SK-N-SH (cell line): ENCODE results near the gene MBP. TPM values are rescaled to one million over a fixed set of nuclear protein-coding genes. Genes with fewer than 3 reads are reported as not detected.

Source experiments
- CTCF ChIA-PET: fragments of 300-600, 350-600 bp; formaldehyde crosslinking; extraction: SDS; loops from one replicate; lab custom pipeline; 2021; lab: Yijun Ruan, JAX
- POLR2A ChIA-PET: fragments of 350-600 bp; sonication (Branson Sonifier 250); formaldehyde crosslinking; extraction: SDS; loops from one replicate; lab custom pipeline; 2020; ENCODE audit warnings: antibody characterized with exemption, inconsistent platforms; lab: Yijun Ruan, JAX
- DNase-seq: peaks from one replicate; pipeline ENCODE4 v3.0.0; 2012
- H2AFZ ChIP-seq: fragments of 200-600 bp; sonication (generic); 2 replicates; pipeline ENCODE4 v1.8.1; 2016; ENCODE audit warnings: antibody characterized with exemption, mild to moderate bottlenecking, low read depth
- H3F3A ChIP-seq: fragments of 200-600 bp; sonication (generic); replicated peaks from 2 replicates; pipeline ENCODE3; 2016; ENCODE audit warnings: antibody characterized with exemption, mild to moderate bottlenecking; ENCODE audit not compliant: insufficient read depth
- H3K27ac ChIP-seq, 2 experiments: fragments of 200-500 bp in 1 of 2; fragments of 200-600 bp in 1 of 2; sonication (Bioruptor generic) in 1 of 2; sonication (generic), shearing (Covaris generic) in 1 of 2; 2 replicates each; pipeline versions ENCODE4 v1.5.1 to v1.6.1; 2014 to 2016; ENCODE audit warnings: low read depth in 2 of 2, inconsistent platforms in 1 of 2, low read length in 1 of 2, mild to moderate bottlenecking in 1 of 2, mixed read lengths in 1 of 2
- H3K27me3 ChIP-seq: fragments of 200-600 bp; sonication (generic), shearing (Covaris generic); 2 replicates; pipeline ENCODE4 v1.6.1; 2016; ENCODE audit warnings: mixed run types; ENCODE audit not compliant: insufficient read depth
- H3K36me3 ChIP-seq, 2 experiments: fragments of 200-500 bp in 1 of 2; fragments of 200-600 bp in 1 of 2; sonication (Bioruptor generic) in 1 of 2; sonication (generic) in 1 of 2; replicated peaks in 1 of 2; 2 replicates each; pipeline versions ENCODE3 to v1.5.1; 2014 to 2016; ENCODE audit warnings: low read length in 1 of 2, mild to moderate bottlenecking in 1 of 2; ENCODE audit not compliant: insufficient read depth in 2 of 2, control insufficient read depth in 1 of 2
- H3K4me1 ChIP-seq, 2 experiments: fragments of 200-500 bp in 1 of 2; fragments of 200-600 bp in 1 of 2; sonication (Bioruptor generic) in 1 of 2; sonication (generic), shearing (Covaris generic) in 1 of 2; 2 replicates each; pipeline versions ENCODE4 v1.5.1 to v1.6.1; 2014 to 2016; ENCODE audit warnings: low read depth in 1 of 2, low read length in 1 of 2, mixed run types in 1 of 2; ENCODE audit not compliant: insufficient read depth in 2 of 2, control insufficient read depth in 1 of 2
- H3K4me2 ChIP-seq: fragments of 200-600 bp; sonication (generic), shearing (Covaris generic); 2 replicates; pipeline ENCODE4 v1.6.1; 2017; ENCODE audit warnings: mixed run types
- H3K4me3 ChIP-seq, 2 experiments: fragments of 200-500 bp in 1 of 2; fragments of 200-600 bp in 1 of 2; sonication (Bioruptor generic) in 1 of 2; sonication (generic), shearing (Covaris generic) in 1 of 2; 2 replicates each; pipeline versions ENCODE4 v1.5.1 to v1.8.1; 2014 to 2016; ENCODE audit warnings: low read depth in 2 of 2, inconsistent platforms in 1 of 2, low read length in 1 of 2, mild to moderate bottlenecking in 1 of 2, mixed read lengths in 1 of 2, moderate library complexity in 1 of 2
- H3K79me2 ChIP-seq: fragments of 200-600 bp; sonication (generic); 2 replicates; pipeline ENCODE4 v1.8.1; 2017; ENCODE audit warnings: mild to moderate bottlenecking; ENCODE audit not compliant: insufficient read depth
- H3K9ac ChIP-seq: fragments of 200-600 bp; sonication (generic); 2 replicates; pipeline ENCODE4 v1.6.1; 2017; ENCODE audit warnings: mixed run types
- H3K9me2 ChIP-seq: fragments of 200-600 bp; sonication (generic); 2 replicates; pipeline ENCODE4 v1.6.1; 2017; ENCODE audit warnings: mixed run types
- H3K9me3 ChIP-seq: fragments of 200-600 bp; sonication (generic); 2 replicates; pipeline ENCODE4 v1.6.1; 2017; ENCODE audit warnings: mixed run types, mild to moderate bottlenecking, moderate library complexity
- H4K20me1 ChIP-seq: fragments of 200-600 bp; sonication (generic); 2 replicates; pipeline ENCODE4 v1.6.1; 2017; ENCODE audit warnings: mild to moderate bottlenecking, mixed run types; ENCODE audit not compliant: insufficient read depth
- ELF1 ChIP-seq: IDR thresholded peaks from 2 replicates; pipeline ENCODE4 v1.4.0; 2012
- EP300 ChIP-seq, 2 experiments: IDR thresholded peaks; 2 replicates each; pipeline versions ENCODE4 v1.4.0 to v1.6.1; 2012; ENCODE audit warnings: borderline replicate concordance in 1 of 2, low read depth in 1 of 2, low read length in 1 of 2
- EZH2phosphoT487 ChIP-seq: fragments of 200-600 bp; sonication (generic); IDR thresholded peaks from 2 replicates; pipeline ENCODE4 v1.6.1; 2017; ENCODE audit warnings: low read depth, mixed run types, mild to moderate bottlenecking, antibody characterized with exemption, moderate library complexity, borderline replicate concordance
- FOSL2 ChIP-seq: IDR thresholded peaks from 2 replicates; pipeline ENCODE4 v1.4.0; 2012; ENCODE audit warnings: low read depth, mild to moderate bottlenecking, moderate library complexity, borderline replicate concordance
- FOXJ3 ChIP-seq: sonication (generic); formaldehyde crosslinking; IDR thresholded peaks from 2 replicates; pipeline ENCODE4 v1.5.1; 2020; ENCODE audit warnings: mild to moderate bottlenecking, missing genetic modification reagents
- FOXM1 ChIP-seq: IDR thresholded peaks from 2 replicates; pipeline ENCODE4 v1.4.0; 2012; ENCODE audit warnings: low read depth, mild to moderate bottlenecking
- MEF2A ChIP-seq: IDR thresholded peaks from 2 replicates; pipeline ENCODE4 v1.4.0; 2012; ENCODE audit warnings: low read depth, borderline replicate concordance
- NFIC ChIP-seq: IDR thresholded peaks from 2 replicates; pipeline ENCODE4 v1.4.0; 2012; ENCODE audit warnings: borderline replicate concordance
- NRF1 ChIP-seq: IDR thresholded peaks from 2 replicates; pipeline ENCODE4 v1.6.1; 2012; ENCODE audit warnings: low read depth, mild to moderate bottlenecking, low read length
- RAD21 ChIP-seq: IDR thresholded peaks from 2 replicates; pipeline ENCODE4 v1.6.1; 2012; ENCODE audit warnings: mild to moderate bottlenecking, low read length
- RCOR1 ChIP-seq: fragments of 150-350 bp; IDR thresholded peaks from 2 replicates; pipeline ENCODE4 v1.6.1; 2017; ENCODE audit warnings: antibody characterized with exemption, low read length
- TEAD4 ChIP-seq: IDR thresholded peaks from 2 replicates; pipeline ENCODE4 v1.4.0; 2012; ENCODE audit warnings: mild to moderate bottlenecking, borderline replicate concordance; ENCODE audit not compliant: insufficient read depth
- YY1 ChIP-seq: IDR thresholded peaks from 2 replicates; pipeline ENCODE4 v1.4.0; 2012; ENCODE audit warnings: low read depth, mild to moderate bottlenecking
- WGBS: methylation state at CpG from one replicate; pipeline ENCODE4 v1.1.6; 2017; ENCODE audit warnings: low lambda C conversion rate; 5-methylcytosine and 5-hydroxymethylcytosine counted together
- polyA plus RNA-seq, 3 experiments: library from polyadenylated mRNA; depleted of rRNA; stranded (reverse); fragments of >200 nt; gene quantifications; 2 replicates each; pipeline ENCODE4 v1.2.3, GENCODE V29; 2012
- TF ChIP-seq, protein P1 (sequence below): fragments of 150-350 bp; IDR thresholded peaks from 2 replicates; pipeline ENCODE4 v1.6.1; 2017; ENCODE audit warnings: antibody characterized with exemption, low read length, low read depth, borderline replicate concordance
- TF ChIP-seq, protein P2 (sequence below): fragments of 200-600 bp; sonication (generic); IDR thresholded peaks from 2 replicates; pipeline ENCODE4 v1.6.1; 2017; ENCODE audit warnings: antibody characterized with exemption, mild to moderate bottlenecking, moderate library complexity
- TF ChIP-seq, protein P3 (sequence below): fragments of 150-350 bp; IDR thresholded peaks from 2 replicates; pipeline ENCODE4 v1.6.1; 2016; ENCODE audit warnings: mild to moderate bottlenecking, low read depth, low read length

MBP gene
- polyA plus RNA-seq, 1 of the 3 experiments (the other 2 are of a cell fraction): 1.6 TPM

DNA sequence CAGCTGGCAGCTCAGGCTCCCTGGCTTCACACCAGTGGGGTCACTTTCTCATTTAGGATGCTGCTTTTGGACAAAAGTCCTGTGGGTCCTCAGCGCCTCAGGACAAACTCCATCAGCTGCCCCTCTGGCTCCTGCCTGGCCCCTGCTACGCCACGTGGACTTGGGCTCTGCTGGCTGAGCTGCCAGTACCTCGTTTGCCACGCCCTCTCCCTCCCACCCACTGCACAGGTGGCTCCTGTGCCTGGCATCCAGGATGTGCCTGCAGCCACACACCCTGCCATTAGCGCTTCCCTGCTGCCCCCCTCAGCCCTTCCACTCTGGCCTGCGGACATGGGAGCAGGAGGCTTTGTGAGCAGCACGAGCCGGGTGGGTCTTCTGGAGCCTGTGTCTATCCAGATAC is 191.3 kb downstream of the MBP start:
- H3K27ac ChIP-seq: no peak overlapping the region
- H3K79me2 ChIP-seq: no peaks in the 10 kb centered on the region
- H2AFZ ChIP-seq: no peak overlapping the region
- no peaks in the 10 kb centered on the region for H3K9me3 ChIP-seq
- no peaks in the 10 kb centered on the region for H3K27me3 ChIP-seq
- no peak for DNase-seq
- no peaks in the 10 kb centered on the region for H3F3A ChIP-seq
- 100% methylated on average over 4 of the region's 9 CpGs for WGBS
- no peaks in the 10 kb centered on the region for H3K9me2 ChIP-seq
- no peak for TF ChIP-seq FOXJ3 (CRISPR knock-in tag)
- TF ChIP-seq FOXM1: no peak
- TF ChIP-seq, protein P1, sequence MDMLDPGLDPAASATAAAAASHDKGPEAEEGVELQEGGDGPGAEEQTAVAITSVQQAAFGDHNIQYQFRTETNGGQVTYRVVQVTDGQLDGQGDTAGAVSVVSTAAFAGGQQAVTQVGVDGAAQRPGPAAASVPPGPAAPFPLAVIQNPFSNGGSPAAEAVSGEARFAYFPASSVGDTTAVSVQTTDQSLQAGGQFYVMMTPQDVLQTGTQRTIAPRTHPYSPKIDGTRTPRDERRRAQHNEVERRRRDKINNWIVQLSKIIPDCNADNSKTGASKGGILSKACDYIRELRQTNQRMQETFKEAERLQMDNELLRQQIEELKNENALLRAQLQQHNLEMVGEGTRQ: no peak
- TF ChIP-seq RAD21: no peak
- no peak for TF ChIP-seq RCOR1
- TF ChIP-seq FOSL2: no peak
- no peak for TF ChIP-seq MEF2A
- no peak for TF ChIP-seq YY1
- TF ChIP-seq, protein P2, sequence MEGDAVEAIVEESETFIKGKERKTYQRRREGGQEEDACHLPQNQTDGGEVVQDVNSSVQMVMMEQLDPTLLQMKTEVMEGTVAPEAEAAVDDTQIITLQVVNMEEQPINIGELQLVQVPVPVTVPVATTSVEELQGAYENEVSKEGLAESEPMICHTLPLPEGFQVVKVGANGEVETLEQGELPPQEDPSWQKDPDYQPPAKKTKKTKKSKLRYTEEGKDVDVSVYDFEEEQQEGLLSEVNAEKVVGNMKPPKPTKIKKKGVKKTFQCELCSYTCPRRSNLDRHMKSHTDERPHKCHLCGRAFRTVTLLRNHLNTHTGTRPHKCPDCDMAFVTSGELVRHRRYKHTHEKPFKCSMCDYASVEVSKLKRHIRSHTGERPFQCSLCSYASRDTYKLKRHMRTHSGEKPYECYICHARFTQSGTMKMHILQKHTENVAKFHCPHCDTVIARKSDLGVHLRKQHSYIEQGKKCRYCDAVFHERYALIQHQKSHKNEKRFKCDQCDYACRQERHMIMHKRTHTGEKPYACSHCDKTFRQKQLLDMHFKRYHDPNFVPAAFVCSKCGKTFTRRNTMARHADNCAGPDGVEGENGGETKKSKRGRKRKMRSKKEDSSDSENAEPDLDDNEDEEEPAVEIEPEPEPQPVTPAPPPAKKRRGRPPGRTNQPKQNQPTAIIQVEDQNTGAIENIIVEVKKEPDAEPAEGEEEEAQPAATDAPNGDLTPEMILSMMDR: no peak
- TF ChIP-seq, protein P3, sequence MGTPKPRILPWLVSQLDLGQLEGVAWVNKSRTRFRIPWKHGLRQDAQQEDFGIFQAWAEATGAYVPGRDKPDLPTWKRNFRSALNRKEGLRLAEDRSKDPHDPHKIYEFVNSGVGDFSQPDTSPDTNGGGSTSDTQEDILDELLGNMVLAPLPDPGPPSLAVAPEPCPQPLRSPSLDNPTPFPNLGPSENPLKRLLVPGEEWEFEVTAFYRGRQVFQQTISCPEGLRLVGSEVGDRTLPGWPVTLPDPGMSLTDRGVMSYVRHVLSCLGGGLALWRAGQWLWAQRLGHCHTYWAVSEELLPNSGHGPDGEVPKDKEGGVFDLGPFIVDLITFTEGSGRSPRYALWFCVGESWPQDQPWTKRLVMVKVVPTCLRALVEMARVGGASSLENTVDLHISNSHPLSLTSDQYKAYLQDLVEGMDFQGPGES: no peak
- no peak for TF ChIP-seq TEAD4
- TF ChIP-seq NRF1: no peak
- no peak for TF ChIP-seq NFIC
- no peak for TF ChIP-seq EP300 (IDR thresholded peaks at IDR 0.05; ENCODE audit: borderline replicate concordance in 1 of 2, low read depth in 1 of 2, low read length in 1 of 2)
- TF ChIP-seq ELF1: no peak
- TF ChIP-seq EZH2phosphoT487: no peak
- no peaks in the 10 kb centered on the region for H3K4me1 ChIP-seq
- ChIA-PET CTCF (interaction anchor here (0.6 to 1.5 kb wide), 4 partner anchors 19 to 59 kb away, joined by 3 to 8 read pairs (median 4); no protein-coding TSS in a partner anchor), POLR2A (no interaction called here)
- H3K36me3 ChIP-seq: peaks cover 11 to 28% of the 10 kb centered on the region in 2 experiments
- H3K9ac ChIP-seq: no peak overlapping the region
- H4K20me1 ChIP-seq: no peaks in the 10 kb centered on the region
- no peak overlapping the region for H3K4me2 ChIP-seq
- H3K4me3 ChIP-seq: no peak overlapping the region
